PC-3 (cell line): Measurements from ENCODE around the gene MPPED2.

Source experiments
- EZH2 ChIP-seq: fragments of 300-600 bp; sonication (generic); IDR thresholded peaks from one replicate; pipeline ENCODE4 v1.6.1; 2017; ENCODE audit warnings: antibody characterized with exemption, mild to moderate bottlenecking, low read length; ENCODE audit not compliant: unreplicated experiment
- TF ChIP-seq, protein P1 (sequence below): fragments of 300-600 bp; sonication (generic); conservative IDR thresholded peaks from 2 replicates; pipeline ENCODE4 v1.5.1; 2017; ENCODE audit warnings: antibody characterized with exemption, low read depth, mild to moderate bottlenecking, low read length

DNA sequence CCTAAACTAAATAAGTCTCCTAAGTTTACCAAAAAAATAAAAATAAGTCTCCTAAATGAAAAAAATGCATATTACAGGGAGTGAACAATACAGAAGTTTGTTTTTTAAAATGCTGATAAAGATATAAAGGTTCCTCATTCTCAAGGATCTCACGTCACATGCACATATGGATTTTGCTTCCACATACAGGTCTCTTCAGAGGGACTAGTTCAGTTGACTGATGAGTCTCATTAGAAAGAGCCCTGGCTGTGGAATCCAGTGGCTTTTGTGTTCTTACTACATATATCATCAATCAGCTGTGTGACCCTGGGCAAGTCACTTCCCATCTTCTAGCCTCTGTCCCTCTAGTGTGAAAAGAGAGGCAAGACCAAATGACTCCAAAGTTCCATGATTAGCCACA lies 43.1 kb downstream of the MPPED2 start:
- TF ChIP-seq, protein P1, sequence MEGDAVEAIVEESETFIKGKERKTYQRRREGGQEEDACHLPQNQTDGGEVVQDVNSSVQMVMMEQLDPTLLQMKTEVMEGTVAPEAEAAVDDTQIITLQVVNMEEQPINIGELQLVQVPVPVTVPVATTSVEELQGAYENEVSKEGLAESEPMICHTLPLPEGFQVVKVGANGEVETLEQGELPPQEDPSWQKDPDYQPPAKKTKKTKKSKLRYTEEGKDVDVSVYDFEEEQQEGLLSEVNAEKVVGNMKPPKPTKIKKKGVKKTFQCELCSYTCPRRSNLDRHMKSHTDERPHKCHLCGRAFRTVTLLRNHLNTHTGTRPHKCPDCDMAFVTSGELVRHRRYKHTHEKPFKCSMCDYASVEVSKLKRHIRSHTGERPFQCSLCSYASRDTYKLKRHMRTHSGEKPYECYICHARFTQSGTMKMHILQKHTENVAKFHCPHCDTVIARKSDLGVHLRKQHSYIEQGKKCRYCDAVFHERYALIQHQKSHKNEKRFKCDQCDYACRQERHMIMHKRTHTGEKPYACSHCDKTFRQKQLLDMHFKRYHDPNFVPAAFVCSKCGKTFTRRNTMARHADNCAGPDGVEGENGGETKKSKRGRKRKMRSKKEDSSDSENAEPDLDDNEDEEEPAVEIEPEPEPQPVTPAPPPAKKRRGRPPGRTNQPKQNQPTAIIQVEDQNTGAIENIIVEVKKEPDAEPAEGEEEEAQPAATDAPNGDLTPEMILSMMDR, result no peak
- no peak for TF ChIP-seq EZH2
